HUDEP-2 (cell line): ENCODE results near the gene PTPRN2.

ENCODE experiments used
- DNase-seq, 76 experiments: peaks; one replicate each; lab custom pipeline; 2025; ENCODE audit not compliant: unreplicated experiment in 76 of 76; lab: John Stamatoyannopoulos, UW

The PTPRN2 gene

DNA sequence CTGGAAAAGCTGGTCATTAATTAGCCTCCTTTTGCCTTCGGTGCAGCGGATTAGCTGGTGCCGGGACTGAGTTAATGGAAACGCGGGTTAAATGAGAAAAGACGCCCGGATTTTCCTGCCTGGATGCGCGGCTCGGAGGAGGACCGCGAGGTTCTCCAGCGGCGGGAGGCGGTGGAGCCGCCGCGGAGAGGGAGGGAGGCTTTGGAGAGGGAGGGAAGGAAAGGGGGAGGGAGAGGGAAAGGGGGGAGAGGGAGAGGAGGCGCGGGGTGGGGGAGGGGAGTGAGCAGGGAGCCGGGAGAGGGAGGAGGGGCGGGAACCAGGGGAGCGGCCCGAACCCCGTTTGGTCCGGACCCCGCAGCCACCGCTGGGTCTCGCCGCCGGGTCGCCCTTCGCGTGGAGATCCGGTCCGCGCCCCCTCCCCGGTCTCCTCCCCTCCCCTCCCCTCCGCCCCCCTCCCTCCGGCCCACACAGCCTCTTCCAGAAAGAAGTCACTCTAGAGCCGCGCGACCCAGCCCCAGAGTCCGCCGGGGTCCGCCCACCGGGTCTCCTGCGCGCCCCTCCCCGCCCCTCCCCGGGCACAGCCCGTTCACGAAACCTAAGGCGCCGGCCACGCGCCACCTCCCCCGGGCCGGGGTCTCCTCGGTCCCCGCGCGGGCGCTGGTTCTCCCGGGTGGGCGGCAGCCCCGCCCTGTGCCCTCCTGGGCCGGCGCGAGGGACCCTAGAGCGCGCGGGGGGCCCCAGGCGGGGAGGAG, 903.3 kb downstream of the PTPRN2 start:
- no peak for DNase-seq

DNA sequence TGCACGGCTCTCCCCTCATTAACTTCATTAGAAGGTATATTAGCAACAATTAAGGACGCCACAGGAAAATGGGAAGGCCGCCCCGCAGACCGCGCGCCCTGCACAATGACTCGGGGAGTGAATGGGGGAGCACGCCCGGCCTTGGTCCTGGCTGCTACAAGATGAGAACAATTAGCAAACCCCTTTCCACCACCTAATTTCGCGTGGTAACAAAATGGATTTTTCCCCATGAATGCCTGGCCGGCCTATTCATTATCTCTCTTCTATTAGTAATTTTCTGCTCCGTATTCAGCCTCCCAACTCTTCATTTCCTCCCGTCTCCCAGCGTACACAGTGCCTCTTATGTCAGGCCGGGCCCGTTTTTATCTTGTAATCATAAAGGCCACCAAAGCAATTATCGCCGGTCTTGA, 903.9 kb downstream of the PTPRN2 start:
- no peak for DNase-seq

DNA sequence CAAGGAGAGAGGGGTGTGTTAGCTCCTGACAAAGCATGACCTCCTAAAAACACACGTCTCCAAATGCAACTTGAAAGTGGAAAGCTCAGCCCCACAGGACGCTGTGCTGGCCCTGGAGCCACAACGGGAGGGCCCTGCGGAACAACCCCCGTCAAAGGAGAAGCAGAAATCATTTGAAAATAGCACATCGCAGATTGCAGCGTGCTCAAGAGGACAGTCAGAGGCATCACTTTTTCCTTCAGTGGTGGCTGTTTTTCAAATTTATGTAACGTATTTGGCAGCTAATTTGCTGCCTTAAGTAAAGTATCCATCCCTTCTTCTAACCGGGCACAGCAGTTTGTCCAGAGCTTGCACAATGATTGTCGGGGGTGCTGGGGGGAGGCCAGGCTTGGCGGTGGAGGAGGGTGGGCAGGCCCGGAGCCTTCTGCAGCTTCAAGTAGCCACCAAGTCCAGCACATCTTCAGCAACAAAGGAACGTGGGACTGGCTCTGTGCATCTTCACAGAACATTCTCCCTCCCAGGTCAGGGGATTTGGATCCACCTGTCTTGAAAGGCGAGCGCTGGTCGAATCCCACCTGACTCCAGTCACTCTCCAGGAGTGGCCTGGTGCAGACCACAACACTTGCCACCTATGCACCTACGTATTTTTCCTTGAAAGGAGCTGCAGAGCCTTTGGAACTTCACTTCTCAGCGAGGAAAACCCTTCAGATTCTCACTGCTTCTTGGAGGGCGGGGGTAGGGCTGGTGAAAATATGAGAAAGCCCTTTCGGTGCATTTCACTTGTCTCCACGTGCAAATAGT, 904.5 kb downstream of the PTPRN2 start:
- no peak for DNase-seq

DNA sequence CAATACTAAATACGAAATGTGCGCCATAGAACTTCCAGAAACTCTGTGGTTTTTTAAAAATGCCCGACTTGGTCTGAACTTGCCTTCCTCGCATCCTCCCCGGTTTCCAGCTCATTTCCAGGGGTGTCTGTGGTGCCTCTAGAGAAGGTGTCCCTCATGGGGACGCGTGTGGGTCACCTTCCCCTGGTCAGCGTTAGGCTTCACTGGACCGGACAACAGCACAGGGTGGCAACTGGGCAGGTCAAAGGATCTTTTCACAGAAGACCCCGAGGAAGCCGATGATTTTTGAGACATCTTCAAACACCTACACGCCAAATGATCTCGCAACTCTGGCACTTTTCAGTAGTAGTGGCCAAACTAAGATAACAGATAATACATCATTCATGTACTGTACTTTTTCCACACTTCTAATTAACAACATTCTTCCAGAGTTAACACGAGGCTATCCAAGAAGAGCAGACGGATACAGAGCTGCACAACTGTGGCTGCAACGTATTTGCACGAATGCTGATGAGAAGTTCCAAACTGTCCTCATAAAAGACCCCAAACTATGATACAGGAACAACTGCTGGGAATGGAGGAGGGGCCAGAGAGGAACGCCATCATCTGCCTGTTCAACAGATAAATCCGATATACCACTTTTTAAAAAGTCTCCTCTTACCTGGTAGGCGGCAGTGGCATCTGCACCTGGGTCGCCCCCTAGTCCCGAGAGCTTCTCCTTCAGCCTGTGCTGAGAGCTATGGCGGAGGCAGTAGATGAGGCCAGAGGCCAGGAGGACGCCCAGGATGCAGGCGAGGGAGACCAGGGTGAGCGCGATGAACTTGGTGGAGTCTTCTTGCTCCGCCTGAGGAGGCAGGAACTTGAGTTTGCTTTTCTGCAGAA, 905.3 kb downstream of the PTPRN2 start:
- DNase-seq: no peak

DNA sequence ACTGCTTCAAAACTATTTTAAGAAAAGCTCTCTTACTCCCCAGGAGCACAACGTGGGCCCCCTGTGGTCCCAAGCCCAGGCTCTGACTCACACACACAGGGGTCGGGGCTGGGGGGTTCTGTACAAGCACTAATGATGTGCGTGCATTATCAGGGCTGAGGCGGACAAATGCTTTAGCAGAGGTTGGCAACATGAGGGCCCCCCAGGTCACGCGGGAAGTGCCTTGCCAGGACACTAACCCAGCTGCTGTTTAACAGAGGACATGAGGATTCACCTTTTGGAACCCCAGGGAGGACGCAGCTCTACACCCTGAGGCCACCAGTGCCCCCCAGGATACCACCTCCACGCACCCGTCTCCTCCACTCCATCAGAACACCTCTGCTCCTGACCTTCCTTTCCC, 908.0 kb downstream of the PTPRN2 start:
- DNase-seq: no peak

DNA sequence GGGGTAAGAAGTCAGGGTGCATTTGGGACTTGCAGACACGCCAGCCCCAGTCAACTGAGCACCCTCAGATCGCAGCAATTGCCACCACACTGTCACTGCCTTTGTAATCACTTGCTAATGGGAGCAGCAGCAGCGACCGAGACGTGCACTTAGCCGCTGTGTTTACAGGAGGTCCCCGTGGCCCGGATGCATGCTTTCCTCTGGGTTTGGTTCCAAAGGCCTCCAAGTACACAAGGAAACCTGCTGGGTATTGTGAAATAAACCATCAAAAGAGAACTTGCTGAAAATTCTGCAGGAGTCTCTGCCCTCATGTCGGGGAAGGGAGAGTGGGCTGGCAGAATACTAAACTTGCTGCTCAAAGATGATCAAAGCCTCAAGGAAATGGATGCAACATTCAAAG, 909.1 kb downstream of the PTPRN2 start:
- DNase-seq: no peak

DNA sequence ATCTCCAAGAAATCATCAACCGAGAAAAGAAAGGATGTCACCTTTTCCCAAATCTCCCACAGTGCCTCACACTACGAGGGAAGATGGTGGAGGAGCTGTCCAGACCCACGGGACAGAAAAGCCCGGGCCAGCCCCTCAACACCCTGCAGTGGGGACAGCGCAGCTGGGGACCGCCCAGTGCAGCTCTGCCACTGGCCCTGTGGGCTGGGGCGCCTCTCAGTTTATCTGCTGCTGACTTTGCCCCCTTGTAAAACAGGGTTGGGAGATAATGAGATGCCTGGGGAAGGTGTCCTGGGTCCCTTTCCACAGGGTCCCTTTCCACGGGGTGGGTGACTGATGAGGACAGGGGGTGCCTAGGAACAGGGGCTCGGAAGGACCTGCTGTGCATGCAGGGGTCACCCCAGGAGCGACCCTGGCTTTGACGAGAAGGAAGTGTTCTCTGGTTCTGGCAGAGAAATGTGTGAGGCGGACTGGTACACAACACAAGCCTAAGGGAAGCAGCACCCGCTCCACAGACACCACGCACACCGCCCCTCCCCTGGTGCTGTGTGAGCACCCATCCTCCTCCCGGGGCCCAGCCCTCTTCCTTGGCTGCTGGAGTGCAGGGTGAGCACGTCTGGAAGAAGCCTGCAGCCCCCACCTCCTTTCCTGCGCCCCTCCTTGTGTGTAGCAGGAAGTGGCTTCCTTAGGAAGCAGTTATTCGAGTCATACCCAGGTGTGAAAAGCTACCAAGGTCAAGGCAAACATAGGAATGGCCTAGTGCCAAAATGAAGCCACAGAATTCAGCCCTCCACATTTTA, 911.0 kb downstream of the PTPRN2 start:
- DNase-seq: no peak

DNA sequence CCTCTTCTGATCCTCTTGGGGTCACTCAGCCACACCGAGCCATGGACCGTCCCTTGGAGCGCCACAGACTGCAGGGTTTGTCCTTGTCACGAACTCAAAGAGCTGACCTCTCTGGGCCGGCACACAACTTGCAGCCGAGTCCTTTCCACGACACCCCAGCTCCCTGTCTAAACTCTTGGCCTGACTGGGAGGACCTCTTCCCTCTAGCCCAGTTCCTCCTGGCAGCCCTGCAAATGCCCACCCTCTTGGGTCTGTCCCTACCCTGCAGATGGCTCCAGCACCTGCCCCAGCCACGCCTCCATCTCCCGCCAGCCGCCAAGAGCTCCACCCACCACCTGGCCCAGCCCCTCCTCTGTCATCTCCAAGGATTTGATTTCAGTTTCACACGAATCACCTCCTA, 911.6 kb downstream of the PTPRN2 start:
- no peak for DNase-seq

DNA sequence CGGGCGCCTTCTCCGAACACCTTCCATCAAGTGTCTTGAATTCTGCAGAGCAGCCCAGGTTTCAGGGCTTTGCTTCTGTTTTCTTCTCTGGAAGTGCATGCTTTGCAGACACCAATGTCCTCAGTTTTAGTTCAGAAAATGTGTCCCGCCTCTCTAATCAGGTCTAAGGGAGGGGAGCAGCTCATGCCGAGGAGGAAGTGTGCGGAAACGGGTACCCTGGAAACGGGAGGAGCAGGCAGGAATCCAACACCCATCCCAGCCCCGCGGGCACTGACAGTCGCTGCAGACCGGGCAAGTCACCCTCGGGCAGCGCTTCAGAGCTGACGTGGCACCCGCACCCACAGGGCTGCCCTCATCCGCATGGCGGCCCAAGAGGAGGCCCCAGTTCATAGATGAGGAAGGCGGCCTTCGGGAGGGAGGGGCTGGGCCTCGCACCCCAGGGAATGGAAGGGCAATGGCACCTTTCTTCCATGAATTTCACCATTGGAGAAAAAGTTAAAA, 912.1 kb downstream of the PTPRN2 start:
- no peak for DNase-seq

DNA sequence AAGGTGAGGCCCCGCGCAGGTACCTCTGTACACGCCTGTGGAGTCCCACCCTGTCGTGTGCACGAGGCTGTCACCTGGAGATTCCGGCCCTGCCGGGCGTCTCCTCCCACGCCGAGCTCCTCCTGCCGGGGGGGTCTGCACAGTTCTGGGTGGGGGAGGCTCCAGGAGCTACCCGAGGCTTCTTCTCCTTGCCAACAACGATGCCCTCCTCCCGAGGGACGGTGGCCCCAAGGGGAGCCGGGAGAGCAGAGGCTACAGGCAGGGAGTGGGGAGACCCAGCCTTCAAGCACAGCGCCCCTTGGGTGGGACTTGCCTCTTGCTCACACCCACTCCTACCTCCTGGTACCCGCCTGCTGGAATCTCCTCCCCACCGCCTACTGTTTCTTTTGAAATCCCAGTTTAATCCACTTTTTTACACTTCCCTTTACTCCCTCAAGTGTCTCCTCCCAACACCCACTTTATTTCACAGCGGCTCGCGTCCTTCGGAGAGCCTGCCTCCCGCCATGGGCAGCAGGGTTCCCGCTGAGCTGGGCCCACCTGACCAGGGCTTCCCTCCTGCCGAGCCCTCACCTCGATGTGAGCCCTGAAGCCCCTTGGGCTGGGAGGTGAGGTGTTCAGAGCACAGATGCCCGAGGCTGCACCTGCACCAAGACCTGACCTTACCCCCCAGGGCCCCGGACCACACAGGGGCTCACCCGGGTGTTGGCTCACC, 912.8 kb downstream of the PTPRN2 start:
- DNase-seq: no peak

DNA sequence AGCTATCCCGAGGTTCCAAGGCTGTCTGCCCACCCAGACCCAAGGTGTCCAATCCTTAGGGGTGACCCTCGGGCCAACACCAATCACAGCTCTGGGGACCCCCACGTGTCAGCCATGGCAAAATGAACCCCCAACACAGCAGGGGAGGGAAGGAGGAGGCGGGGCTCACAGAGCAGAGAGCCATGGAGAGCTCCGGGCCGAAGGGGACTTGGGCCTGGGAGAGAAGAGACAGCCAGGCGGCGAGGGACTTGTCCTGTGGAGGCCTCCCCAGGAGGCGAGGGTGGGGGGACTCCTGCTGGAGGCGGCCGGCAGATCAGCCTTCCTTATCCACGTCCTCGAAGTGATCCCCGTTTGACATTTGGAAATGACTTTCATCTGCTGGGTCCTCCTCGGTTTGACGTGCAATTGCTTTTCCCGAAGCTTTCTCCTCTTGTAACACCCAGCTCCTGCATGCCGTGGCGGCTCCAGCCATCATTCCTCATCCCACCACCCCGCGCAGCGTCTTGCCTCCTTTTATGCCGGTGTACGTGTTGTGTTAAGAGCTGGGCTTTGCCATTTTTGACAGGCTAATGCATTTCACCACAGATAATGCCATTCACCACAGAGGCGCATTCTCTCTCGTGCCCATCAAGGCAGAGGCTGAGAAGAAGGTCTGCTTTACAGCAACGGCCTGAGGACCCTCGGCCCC, 913.5 kb downstream of the PTPRN2 start:
- DNase-seq: no peak

DNA sequence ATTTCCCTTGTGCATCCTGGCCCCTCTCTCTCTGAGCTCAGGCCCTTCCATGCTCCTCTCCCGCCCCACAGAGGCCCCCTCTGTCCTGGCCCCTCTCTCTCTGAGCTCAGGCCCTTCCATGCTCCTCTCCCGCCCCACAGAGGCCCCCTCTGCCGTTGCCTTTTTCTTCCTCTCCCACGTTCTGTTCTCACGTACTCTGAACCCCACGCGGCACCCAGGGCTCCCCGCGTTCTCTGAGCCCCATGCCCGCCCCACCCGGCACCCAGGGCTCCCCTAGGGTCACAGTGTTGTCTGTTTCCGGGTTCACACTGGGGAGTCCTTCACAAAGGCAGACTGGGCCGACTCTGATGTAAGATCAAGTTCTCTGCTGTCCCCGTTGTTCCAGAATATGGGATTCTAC, 914.0 kb downstream of the PTPRN2 start:
- DNase-seq: no peak

DNA sequence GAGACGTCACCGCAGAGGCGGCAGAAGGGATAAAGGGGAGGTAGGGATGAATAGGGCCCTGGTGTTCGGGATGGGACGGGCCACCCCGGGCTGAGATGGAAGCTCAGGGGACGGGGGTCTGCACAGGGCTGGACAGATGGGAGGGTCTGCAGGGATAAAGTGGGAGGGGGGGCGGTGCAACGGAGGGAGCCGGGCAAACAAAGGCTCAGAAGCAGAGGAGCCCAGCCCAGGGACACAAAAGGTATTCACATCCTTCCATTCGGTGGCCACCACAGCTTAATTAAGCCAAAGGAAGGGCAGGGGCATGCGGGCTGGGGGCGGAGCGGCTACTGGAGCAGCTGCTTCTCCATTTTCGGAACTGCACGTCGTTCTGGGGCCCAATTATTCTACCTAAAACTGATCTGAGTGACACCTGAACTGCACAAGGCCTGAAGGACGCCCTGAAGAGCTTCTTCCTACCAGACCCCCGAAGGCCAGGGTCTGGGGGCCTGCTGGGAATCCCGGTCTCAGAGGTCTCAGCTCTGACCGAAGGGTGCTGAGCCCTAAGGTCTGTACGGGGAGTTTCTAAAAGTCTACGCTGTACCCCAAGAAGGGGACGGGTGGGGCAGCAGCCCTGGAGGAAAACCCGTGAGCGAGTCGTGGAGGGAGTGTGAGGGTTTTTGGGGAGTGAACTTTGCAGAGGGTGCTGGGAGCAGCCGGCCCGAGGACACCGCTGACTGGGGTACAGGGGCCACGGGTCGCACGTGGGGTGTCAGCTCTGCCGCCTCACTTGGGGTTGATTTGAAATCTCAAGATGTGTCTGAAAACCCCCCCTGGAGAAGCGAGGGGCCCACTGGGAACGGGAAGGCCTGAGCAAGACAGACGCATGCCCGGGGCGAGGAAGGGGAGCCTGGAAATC, 916.0 kb downstream of the PTPRN2 start:
- DNase-seq: no peak

DNA sequence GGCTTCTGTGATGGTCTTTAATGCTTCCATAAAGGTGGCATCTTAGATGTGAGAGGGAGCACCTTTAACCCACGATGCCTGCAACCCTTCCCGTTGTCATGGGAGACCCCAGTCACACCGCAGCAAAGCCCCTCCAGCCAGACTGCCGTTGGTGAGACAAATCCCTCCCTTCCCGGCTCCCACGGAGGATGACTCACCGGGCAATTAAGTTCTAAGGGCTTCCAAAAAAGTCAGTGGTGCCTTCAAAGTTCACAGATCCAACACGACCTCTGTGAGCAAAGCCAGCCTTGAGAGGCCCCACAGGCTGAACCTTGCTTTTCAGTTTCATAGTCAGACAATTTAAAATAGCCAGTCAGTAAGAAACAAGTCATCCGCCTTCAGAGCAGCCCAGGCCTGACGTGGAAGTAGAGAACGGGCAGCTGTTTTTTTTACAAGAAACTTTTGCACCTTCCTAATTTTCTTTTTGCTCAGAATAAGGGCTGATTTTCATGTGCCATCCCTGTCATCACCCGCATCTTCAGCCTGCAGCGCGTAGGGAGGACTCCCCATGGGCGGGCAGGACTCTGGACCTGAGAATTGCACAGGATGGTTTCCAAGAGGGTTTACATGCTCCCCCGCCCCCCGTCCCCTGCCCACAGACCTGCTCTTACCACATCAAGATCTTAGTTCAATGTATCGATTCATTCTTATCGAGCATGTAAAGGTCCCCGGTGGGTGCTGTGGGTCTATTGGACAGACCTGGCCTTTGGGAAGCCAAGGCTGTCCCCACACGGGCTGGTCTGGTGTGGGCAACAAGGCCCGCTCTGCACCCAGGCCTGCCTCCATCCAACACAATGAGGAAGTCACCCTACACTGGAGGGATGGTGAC, 916.9 kb downstream of the PTPRN2 start:
- no peak for DNase-seq

DNA sequence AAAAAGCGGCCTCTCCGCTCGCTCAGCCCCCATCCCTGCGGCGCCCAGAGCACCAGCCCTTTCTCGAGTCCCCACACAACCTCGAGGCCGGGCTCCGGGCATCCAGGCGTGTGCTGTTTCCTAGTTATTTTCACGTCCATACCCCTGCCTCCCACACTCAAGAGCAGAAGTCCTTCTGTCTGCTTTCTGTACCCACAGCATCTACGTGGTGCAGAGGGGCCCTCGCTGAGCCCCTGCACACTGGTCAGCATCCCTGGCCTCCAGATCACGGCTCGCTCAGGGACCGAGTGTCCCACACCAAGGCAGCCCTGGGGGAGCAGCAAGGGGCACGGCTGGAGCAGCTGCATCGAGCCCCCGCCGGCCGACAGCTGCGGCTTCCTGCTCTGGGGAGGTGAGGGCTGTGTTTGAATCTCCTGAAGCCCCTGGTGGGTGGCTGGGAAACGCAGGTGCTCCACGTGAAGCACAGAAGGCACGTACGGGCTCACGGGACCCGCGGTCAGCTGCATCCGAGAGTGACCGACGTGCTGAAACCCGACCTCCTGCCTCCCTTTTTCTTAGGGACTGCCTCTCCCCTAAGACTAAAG, 917.8 kb downstream of the PTPRN2 start:
- no peak for DNase-seq

DNA sequence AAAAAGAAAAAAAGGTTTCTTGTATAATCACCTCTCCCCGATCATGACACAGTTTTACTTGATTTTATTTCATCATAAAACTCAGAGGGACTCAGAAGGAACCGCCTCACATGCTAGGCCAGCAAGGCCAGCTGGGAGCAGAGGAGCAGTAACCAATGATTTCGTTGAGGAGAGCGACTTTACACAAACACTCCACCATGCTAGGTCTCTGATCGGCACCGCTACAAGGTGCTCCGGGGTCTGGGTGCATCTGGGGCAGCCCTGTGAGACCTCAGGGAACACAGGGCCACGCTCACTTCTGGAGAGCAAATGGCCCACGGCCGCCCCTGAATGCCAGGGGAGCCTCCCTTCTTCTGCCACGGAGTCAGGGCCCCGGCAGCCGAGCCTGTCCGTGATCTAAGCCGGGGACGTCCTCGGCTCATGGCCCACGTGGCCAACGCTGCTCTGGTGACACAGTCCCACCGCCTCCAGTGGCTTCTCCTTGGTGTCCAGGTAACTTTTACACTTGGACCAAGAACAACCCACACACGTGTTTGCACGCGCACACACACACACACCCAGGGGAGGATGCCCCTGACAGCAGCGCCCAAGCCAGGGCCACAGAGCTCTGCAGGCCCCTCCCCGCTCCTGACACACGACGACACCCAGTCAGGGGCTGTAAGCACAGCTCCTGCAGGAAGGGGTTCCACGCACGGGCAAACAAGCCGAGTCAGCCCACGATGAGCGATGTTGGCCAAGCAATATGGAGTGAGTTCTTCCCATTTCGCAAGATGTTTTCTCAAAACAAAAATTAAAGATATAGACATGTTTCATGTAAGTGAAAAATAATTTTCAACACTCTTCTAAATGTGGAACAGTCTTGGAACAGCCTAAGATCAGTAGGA, 918.5 kb downstream of the PTPRN2 start:
- no peak for DNase-seq
